Omental fat pad (tissue), 4 donors: ENCODE results near the gene DST. TPM values are rescaled to one million over a fixed set of nuclear protein-coding genes. Genes with fewer than 3 reads are reported as not detected.

Source experiments
- ATAC-seq: fragments of 150-250 bp; one replicate; pipeline ENCODE4 v1.9.1; 2016; ENCODE audit warnings: mild to moderate bottlenecking, moderate library complexity; ENCODE audit not compliant: low FRiP score
- DNase-seq: peaks from one replicate; pipeline ENCODE4 v3.0.0-alpha.2; 2019; ENCODE audit warnings: low spot score
- CTCF ChIP-seq, 3 donors: fragments of 450-650 bp; IDR thresholded peaks; one replicate each; pipeline ENCODE4 v1.5.1; 2016 to 2017; ENCODE audit warnings: antibody characterized with exemption in 3 of 3, mild to moderate bottlenecking in 3 of 3, moderate library complexity in 2 of 3
- total RNA-seq, 4 donors: library from RNA; depleted of rRNA; stranded (reverse); fragments of >200 nt; gene quantifications; one replicate each; pipeline ENCODE4 v1.1.0, GENCODE V29; 2016

The DST gene
- total RNA-seq, 4 donors from 2014 or later: 126 to 371 (median 160) TPM

GRCh38 chr6:56420296-56420695 lies 222.4 kb downstream of the DST start:
- no peak for DNase-seq
- no peak for TF ChIP-seq CTCF (IDR thresholded peaks at IDR 0.05)
- no peak for ATAC-seq

GRCh38 chr6:56419191-56419590 lies 223.5 kb downstream of the DST start:
- ATAC-seq: no peak

DNA sequence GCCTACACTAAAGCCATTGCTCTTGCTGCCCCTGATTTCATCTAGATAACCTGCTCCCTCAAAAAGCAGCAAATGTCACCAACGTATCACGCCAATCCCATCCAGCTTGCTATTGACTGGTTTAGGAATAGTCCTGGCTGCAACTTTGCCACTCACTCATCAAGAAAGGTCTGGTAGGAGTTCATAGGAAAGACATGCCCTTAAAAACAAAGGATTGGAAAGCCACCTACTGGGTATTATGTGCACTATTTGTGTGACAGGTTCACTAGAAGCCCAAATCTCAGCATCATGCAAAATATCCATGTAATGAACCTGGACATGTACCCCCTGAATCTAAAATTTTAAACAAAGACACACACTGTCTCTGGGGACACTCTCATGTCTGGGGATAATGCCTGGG lies 224.9 kb downstream of the DST start:
- no peak for ATAC-seq
- DNase-seq: no peak
- no peak for TF ChIP-seq CTCF (IDR thresholded peaks at IDR 0.05)

More at GRCh38 chr6:56419191-56419590, 223.5 kb downstream of the DST start:
- DNase-seq: no peak
- TF ChIP-seq CTCF (IDR thresholded peaks at IDR 0.05): no peak

- no peak for TF ChIP-seq CTCF (IDR thresholded peaks at IDR 0.05)
- no peak for DNase-seq
- peak; percentile 79 for ATAC-seq
Observed at GRCh38 chr6:56416247-56416646, 226.4 kb downstream of the DST start.

- ATAC-seq: no peak
- no peak for DNase-seq
- no peak for TF ChIP-seq CTCF (IDR thresholded peaks at IDR 0.05)
Observed at GRCh38 chr6:56408976-56409375, 233.7 kb downstream of the DST start.
